ENCODE data around the gene STXBP2. TPM values are rescaled to one million over a fixed set of nuclear protein-coding genes. Genes with fewer than 3 reads are reported as not detected.

STXBP2 gene
- total RNA-seq, 1 donor from 2014 or later = 32.8 TPM

- no peak overlapping the region for H3K4me3 Mint-ChIP-seq (ENCODE audit: unreplicated experiment)
- H3K36me3 Mint-ChIP-seq (ENCODE audit: unreplicated experiment) = no peaks in the 10 kb centered on the region
- H3K4me1 Mint-ChIP-seq (ENCODE audit: low read depth, unreplicated experiment) = peaks cover under 1% of the 10 kb centered on the region
- peaks cover 4% of the 10 kb centered on the region for H3K9me3 Mint-ChIP-seq (ENCODE audit: unreplicated experiment)
- DNase-seq = no peak
- TF ChIP-seq CTCF (IDR thresholded peaks at IDR 0.05; ENCODE audit: partially characterized antibody, unreplicated experiment) = no peak
- H3K27me3 Mint-ChIP-seq (ENCODE audit: unreplicated experiment) = peaks cover 10% of the 10 kb centered on the region
- no peak overlapping the region for H3K27ac Mint-ChIP-seq (ENCODE audit: unreplicated experiment)
Observed at GRCh38 chr19:7602935-7603497, 33.9 kb upstream of the STXBP2 start.

- H3K27me3 Mint-ChIP-seq (ENCODE audit: unreplicated experiment) = peaks cover 13% of the 10 kb centered on the region
Observed at GRCh38 chr19:7603919-7604318, 33.0 kb upstream of the STXBP2 start.

GRCh38 chr19:7605490-7606222 is 31.3 kb upstream of the STXBP2 start:
- no peaks in the 10 kb centered on the region for H3K36me3 Mint-ChIP-seq (ENCODE audit: unreplicated experiment)
- no peak overlapping the region for H3K27ac Mint-ChIP-seq (ENCODE audit: unreplicated experiment)
- peaks cover 13% of the 10 kb centered on the region for H3K27me3 Mint-ChIP-seq (ENCODE audit: unreplicated experiment)
- peaks cover 4% of the 10 kb centered on the region for H3K9me3 Mint-ChIP-seq (ENCODE audit: unreplicated experiment)
- no peaks in the 10 kb centered on the region for H3K4me1 Mint-ChIP-seq (ENCODE audit: low read depth, unreplicated experiment)
- TF ChIP-seq CTCF (IDR thresholded peaks at IDR 0.05; ENCODE audit: partially characterized antibody, unreplicated experiment) = no peak
- no peak overlapping the region for H3K4me3 Mint-ChIP-seq (ENCODE audit: unreplicated experiment)
- DNase-seq = no peak

More at GRCh38 chr19:7603919-7604318, 33.0 kb upstream of the STXBP2 start:
- no peaks in the 10 kb centered on the region for H3K36me3 Mint-ChIP-seq (ENCODE audit: unreplicated experiment)
- peaks cover 4% of the 10 kb centered on the region for H3K9me3 Mint-ChIP-seq (ENCODE audit: unreplicated experiment)
- no peak for TF ChIP-seq CTCF (IDR thresholded peaks at IDR 0.05; ENCODE audit: partially characterized antibody, unreplicated experiment)
- no peak overlapping the region for H3K27ac Mint-ChIP-seq (ENCODE audit: unreplicated experiment)
- H3K4me1 Mint-ChIP-seq (ENCODE audit: low read depth, unreplicated experiment) = no peaks in the 10 kb centered on the region
- no peak for DNase-seq
- H3K4me3 Mint-ChIP-seq (ENCODE audit: unreplicated experiment) = no peak overlapping the region

- H3K27ac Mint-ChIP-seq (ENCODE audit: unreplicated experiment) = no peak overlapping the region
- H3K4me1 Mint-ChIP-seq (ENCODE audit: low read depth, unreplicated experiment) = no peaks in the 10 kb centered on the region
- peaks cover 4% of the 10 kb centered on the region for H3K9me3 Mint-ChIP-seq (ENCODE audit: unreplicated experiment)
- TF ChIP-seq CTCF (IDR thresholded peaks at IDR 0.05; ENCODE audit: partially characterized antibody, unreplicated experiment) = no peak
- no peak for DNase-seq
- peaks cover 13% of the 10 kb centered on the region for H3K27me3 Mint-ChIP-seq (ENCODE audit: unreplicated experiment)
- no peak overlapping the region for H3K4me3 Mint-ChIP-seq (ENCODE audit: unreplicated experiment)
- H3K36me3 Mint-ChIP-seq (ENCODE audit: unreplicated experiment) = no peaks in the 10 kb centered on the region
Observed at GRCh38 chr19:7606289-7606688, 30.6 kb upstream of the STXBP2 start.

- Mint-ChIP-seq H3K27ac (ENCODE audit: unreplicated experiment) (no peak overlapping the region), H3K9me3 (ENCODE audit: unreplicated experiment) (peaks cover 4% of the 10 kb centered on the region), H3K4me1 (ENCODE audit: low read depth, unreplicated experiment) (no peaks in the 10 kb centered on the region), H3K27me3 (ENCODE audit: unreplicated experiment) (peaks cover 11% of the 10 kb centered on the region), H3K36me3 (ENCODE audit: unreplicated experiment) (no peaks in the 10 kb centered on the region), H3K4me3 (ENCODE audit: unreplicated experiment) (no peak overlapping the region)
- TF ChIP-seq CTCF (IDR thresholded peaks at IDR 0.05; ENCODE audit: partially characterized antibody, unreplicated experiment) = no peak
- DNase-seq = no peak
Observed at GRCh38 chr19:7607212-7607873, 29.6 kb upstream of the STXBP2 start.

Measured in glutamatergic neuron (in vitro differentiated cells).